Prostate gland (tissue), 2 donors: ENCODE results near the gene TEC.

Experiments
- CTCF ChIP-seq, 4 experiments: fragments of 200-600 bp in 2 of 4; fragments of 450-650 bp in 2 of 4; sonication (generic) in 2 of 4; IDR thresholded peaks; 1 replicate in 3 of 4; 2 replicates in 1 of 4; pipeline ENCODE4 v1.5.1; 2016 to 2019; ENCODE audit warnings: antibody characterized with exemption in 4 of 4, mild to moderate bottlenecking in 2 of 4, moderate library complexity in 2 of 4
- POLR2A ChIP-seq: fragments of 450-650 bp; IDR thresholded peaks from one replicate; pipeline ENCODE4 v1.6.1; 2016; ENCODE audit warnings: antibody characterized with exemption, mild to moderate bottlenecking

- TF ChIP-seq CTCF (IDR thresholded peaks at IDR 0.05): no peak
- no peak for TF ChIP-seq POLR2A
These were observed 58.7 kb downstream of the TEC start for GRCh38 chr4:48210966-48211328.
